ENCODE measurements around the gene ATP5F1B. TPM values are rescaled to one million over a fixed set of nuclear protein-coding genes. Genes with fewer than 3 reads are reported as not detected.
A peak's percentile ranks its signal among the peaks of the same experiment; 100 is the strongest.

Gene ATP5F1B
- total RNA-seq (2014; rRNA removed; shearing (Covaris generic)), result 608 and 615 TPM in 2 replicates

DNA sequence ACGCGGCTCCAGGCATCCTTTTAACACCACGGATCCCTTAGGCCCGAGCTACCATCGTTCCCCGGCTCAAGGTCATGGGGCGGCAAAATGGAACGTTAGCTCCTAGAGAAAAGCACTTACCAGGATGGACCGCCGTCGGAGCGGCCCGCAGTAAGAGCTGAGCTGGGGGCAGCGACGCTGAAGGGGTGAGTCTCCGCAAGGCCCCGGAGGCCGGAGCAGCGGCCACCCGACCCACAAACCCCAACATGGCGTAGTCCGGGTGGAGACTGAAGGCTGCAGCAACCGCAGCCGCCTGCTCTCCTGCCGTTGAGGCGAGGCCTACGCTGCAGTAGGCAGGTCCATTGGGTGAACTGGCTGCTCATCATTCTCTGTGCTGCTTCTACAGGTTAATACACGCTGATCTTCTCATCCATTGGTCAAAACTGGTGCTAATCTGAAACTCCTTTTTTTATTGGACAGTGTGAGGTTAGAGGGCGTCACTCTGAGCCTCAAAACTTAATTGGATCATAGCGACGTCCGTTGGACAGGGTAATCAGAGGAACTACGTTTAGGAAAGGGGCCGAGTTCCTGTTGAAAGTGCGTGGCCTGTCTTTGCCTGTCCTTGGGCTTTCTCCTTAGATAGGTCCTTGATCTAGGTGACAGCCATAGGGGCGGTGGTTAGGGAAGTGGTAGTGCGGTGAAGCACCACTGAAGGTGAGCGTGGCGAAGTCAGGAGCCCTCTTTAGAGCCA, at the start of gene ATP5F1B:
Gene ATP5F1B (minus strand): TSS at position 268 of the 730 bp plus-strand sequence. CDS start 21 bp downstream, at position 247.

DNA sequence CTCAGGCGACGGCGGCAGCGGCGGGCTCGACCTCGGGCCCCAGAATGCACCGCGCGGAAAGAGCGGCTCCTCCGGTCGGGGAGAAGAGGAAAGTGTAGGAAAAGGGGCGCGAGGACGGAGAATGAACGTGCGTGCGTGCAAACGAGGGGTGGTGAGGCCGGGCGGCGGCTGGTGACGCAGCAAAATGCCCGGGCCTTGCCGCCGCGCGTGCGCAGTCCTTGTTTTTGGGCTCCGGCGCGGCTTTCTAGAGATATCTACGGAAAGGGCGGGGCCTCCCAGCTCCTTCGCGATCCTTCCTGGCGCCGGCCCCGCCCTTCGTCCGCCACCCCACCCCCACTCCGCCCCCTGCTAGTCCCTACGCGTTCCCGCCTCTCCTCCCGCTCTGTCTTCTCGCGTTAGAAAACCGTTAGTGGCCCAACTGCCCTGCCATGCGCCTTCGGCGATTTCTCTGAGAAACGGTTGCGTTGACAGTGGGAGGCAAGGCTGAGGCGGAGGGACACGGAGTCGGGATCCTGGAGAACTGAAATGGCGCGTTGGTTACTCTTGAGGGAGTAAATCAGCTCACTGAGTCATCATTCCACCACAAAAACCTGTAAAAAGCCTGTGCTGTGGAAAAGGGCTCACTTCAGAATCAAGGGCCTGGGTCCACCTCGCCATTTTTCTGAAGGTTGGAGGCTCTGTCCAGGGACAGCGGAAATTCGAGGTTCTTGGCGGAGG, 42.5 kb upstream of the ATP5F1B start, which contains the start of gene PTGES3:
Gene PTGES3 (minus strand): TSS at position 156 of the 717 bp plus-strand sequence. CDS start 285 bp downstream, outside the sequence.

DNA sequence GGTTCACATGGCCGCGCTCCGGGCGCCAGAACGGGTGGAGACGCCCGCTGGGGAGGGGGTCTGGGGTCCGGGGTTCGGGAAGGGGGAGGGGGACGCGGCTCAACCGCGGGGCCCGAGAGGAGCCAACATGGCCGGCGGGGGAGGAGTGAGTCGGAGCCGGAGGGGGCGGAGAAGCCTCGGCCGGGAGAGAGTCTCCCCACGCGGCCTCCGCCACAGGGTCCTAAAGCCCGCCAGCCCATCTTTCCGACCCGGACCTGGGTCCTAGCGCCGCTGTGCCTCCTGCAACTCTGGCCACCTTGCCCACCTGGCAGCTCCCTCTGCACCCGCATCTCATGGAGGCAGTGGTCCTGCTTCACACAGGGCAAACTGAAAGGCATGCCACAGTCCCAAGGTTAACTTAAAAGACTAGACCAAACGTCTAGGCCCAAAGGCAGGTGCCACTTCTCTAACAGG, 15.6 kb downstream of the ATP5F1B start, which contains the start of gene BAZ2A:
Gene BAZ2A (minus strand): TSS at position 147 of the 453 bp plus-strand sequence. CDS start 12,796 bp downstream, outside the sequence.

Small RNAs within 50 kb of the gene (small RNA-seq; reads per million reads assigned to genes)
- gene RN7SL809P (not detected), gene RNU6-343P (not detected), gene SNORD59A (1,998 reads per million, percentile 99 among the genes with 10 or more reads in this experiment)

Other genes with a start within 250 kb of the ATP5F1B start
- gene TIMELESS, start 196.6 kb downstream of the ATP5F1B start, total RNA-seq (2014; rRNA removed; shearing (Covaris generic)), result 19.1 and 24.1 TPM in 2 replicates
- gene MIP, start 191.3 kb downstream of the ATP5F1B start, total RNA-seq (2014; rRNA removed; shearing (Covaris generic)), result 0.11 TPM in 1 of 2 replicates, not detected in the other
- gene SPRYD4, start 177.4 kb downstream of the ATP5F1B start, total RNA-seq (2014; rRNA removed; shearing (Covaris generic)), result 4.5 and 4.7 TPM in 2 replicates
- 0.37 TPM in 1 of 2 replicates, not detected in the other for gene GLS2, start 157.8 kb downstream of the ATP5F1B start, total RNA-seq (2014; rRNA removed; shearing (Covaris generic))
- gene RBMS2, start 124.2 kb downstream of the ATP5F1B start, total RNA-seq (2014; rRNA removed; shearing (Covaris generic)), result 11.8 and 13.2 TPM in 2 replicates
- gene BAZ2A, start 15.7 kb downstream of the ATP5F1B start, total RNA-seq (2014; rRNA removed; shearing (Covaris generic)), result 30.3 and 32.1 TPM in 2 replicates
- gene PTGES3, start 42.3 kb upstream of the ATP5F1B start, total RNA-seq (2014; rRNA removed; shearing (Covaris generic)), result 77.9 and 87.6 TPM in 2 replicates
- 2,087 and 2,258 TPM in 2 replicates for gene NACA, start 79.3 kb upstream of the ATP5F1B start, total RNA-seq (2014; rRNA removed; shearing (Covaris generic))
- 38.0 and 38.7 TPM in 2 replicates for gene PRIM1, start 106.3 kb upstream of the ATP5F1B start, total RNA-seq (2014; rRNA removed; shearing (Covaris generic))
- gene HSD17B6, start 117.3 kb upstream of the ATP5F1B start, total RNA-seq (2014; rRNA removed; shearing (Covaris generic)), result 0.34 TPM in 1 of 2 replicates, not detected in the other